Fibroblast of lung (primary cell): ENCODE results near the gene NDOR1.
"Not testable (repeated sequence)": the region's sequence is repeated elsewhere in the genome, so short reads cannot be mapped to it uniquely, and the experiment has no call there.

Source experiments
- EZH2 ChIP-seq: IDR thresholded peaks from 2 replicates; pipeline ENCODE4 v1.5.1; 2012; ENCODE audit warnings: low read length, control low read depth, mild to moderate bottlenecking; ENCODE audit errors: missing control alignments
- TF ChIP-seq, protein P1 (sequence below), 2 donors: IDR thresholded peaks in 1 of 2; conservative IDR thresholded peaks in 1 of 2; 1 replicate in 1 of 2; 2 replicates in 1 of 2; pipeline ENCODE4 v1.5.1; 2011 to 2012; ENCODE audit warnings: low read length in 2 of 2, control low read depth in 1 of 2, inconsistent platforms in 1 of 2, low read depth in 1 of 2, mild to moderate bottlenecking in 1 of 2

DNA sequence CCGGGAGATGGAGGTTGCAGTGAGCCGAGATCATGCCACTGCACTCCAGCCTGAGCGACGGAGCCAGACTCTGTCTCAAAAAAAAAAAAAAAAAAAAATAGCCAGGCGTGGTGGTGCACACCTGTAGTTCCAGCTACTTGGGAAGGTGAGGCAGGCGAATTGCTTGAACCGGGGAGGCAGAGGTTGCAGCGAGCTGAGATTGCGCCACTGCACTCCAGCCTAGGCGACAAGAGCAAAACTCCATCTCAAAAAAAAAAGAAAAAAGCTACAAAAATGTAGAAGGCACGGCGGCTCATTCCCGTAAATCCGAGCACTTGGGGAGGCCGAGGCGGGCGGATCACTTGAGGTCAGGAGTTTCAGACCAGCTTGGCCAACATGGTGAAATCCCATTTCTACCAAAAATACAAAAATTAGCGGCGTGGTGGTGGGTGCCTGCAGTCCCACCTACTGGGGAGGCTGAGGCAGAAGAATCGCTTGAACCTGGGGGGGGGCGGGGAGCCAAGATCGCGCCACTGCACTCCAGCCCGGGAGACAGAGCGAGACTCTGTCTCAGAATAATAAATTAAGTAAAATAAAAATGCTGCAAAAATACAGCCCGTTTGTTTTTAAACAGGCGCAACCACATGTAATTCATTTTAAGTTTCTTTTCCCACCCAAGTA lies 34.2 kb downstream of the NDOR1 start:
- TF ChIP-seq, protein P1, sequence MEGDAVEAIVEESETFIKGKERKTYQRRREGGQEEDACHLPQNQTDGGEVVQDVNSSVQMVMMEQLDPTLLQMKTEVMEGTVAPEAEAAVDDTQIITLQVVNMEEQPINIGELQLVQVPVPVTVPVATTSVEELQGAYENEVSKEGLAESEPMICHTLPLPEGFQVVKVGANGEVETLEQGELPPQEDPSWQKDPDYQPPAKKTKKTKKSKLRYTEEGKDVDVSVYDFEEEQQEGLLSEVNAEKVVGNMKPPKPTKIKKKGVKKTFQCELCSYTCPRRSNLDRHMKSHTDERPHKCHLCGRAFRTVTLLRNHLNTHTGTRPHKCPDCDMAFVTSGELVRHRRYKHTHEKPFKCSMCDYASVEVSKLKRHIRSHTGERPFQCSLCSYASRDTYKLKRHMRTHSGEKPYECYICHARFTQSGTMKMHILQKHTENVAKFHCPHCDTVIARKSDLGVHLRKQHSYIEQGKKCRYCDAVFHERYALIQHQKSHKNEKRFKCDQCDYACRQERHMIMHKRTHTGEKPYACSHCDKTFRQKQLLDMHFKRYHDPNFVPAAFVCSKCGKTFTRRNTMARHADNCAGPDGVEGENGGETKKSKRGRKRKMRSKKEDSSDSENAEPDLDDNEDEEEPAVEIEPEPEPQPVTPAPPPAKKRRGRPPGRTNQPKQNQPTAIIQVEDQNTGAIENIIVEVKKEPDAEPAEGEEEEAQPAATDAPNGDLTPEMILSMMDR (conservative IDR thresholded peaks at IDR 0.05 in 1 of 2, IDR thresholded peaks at IDR 0.05 in 1 of 2; ENCODE audit: low read depth in 1 of 2, low read length in 2 of 2) = not testable (repeated sequence)
- TF ChIP-seq EZH2 = not testable (repeated sequence)
